H9 (cell line): ENCODE results near the gene CCDC69. TPM values are rescaled to one million over a fixed set of nuclear protein-coding genes. Genes with fewer than 3 reads are reported as not detected.

Source experiments
- DNase-seq: peaks from one replicate; pipeline ENCODE4 v3.0.0-alpha.2; 2017
- H2AFZ ChIP-seq: one replicate; pipeline ENCODE4 v1.6.1; 2013; ENCODE audit warnings: mild to moderate bottlenecking, low read length, control low read depth, moderate library complexity
- H2AK5ac ChIP-seq: 2 replicates; pipeline ENCODE4 v1.6.1; 2013; ENCODE audit warnings: low read length, control low read depth, mixed read lengths; ENCODE audit not compliant: insufficient read length
- H2BK120ac ChIP-seq: one replicate; pipeline ENCODE4 v1.6.1; 2013; ENCODE audit warnings: low read depth, mild to moderate bottlenecking, low read length, control low read depth, inconsistent platforms; ENCODE audit not compliant: poor library complexity, severe bottlenecking
- H2BK12ac ChIP-seq: 2 replicates; pipeline ENCODE4 v1.6.1; 2013; ENCODE audit warnings: low read length, control low read depth, mixed read lengths, low read depth; ENCODE audit not compliant: insufficient read length
- H2BK15ac ChIP-seq: 2 replicates; pipeline ENCODE4 v1.6.1; 2013; ENCODE audit warnings: low read depth, low read length, control low read depth
- H2BK20ac ChIP-seq: one replicate; pipeline ENCODE4 v1.6.1; 2013; ENCODE audit warnings: low read depth, mild to moderate bottlenecking, low read length, control low read depth, inconsistent platforms; ENCODE audit not compliant: poor library complexity, severe bottlenecking
- H2BK5ac ChIP-seq: 2 replicates; pipeline ENCODE4 v1.6.1; 2013; ENCODE audit warnings: low read length, control low read depth, mixed read lengths; ENCODE audit not compliant: insufficient read length
- H3K14ac ChIP-seq: 2 replicates; pipeline ENCODE4 v1.6.1; 2013; ENCODE audit warnings: low read length, control low read depth; ENCODE audit not compliant: insufficient read depth
- H3K18ac ChIP-seq: 2 replicates; pipeline ENCODE4 v1.6.1; 2013; ENCODE audit warnings: low read depth, mild to moderate bottlenecking, mixed read lengths, low read length, control low read depth; ENCODE audit not compliant: insufficient read length
- H3K23ac ChIP-seq: 2 replicates; pipeline ENCODE4 v1.6.1; 2013; ENCODE audit warnings: low read length, control low read depth, mixed read lengths, low read depth; ENCODE audit not compliant: insufficient read length
- H3K23me2 ChIP-seq: 2 replicates; pipeline ENCODE4 v1.6.1; 2013; ENCODE audit warnings: low read depth, mild to moderate bottlenecking, mixed read lengths, low read length, control low read depth; ENCODE audit not compliant: insufficient read length, poor library complexity, severe bottlenecking
- H3K27ac ChIP-seq: 2 replicates; pipeline ENCODE4 v1.5.1; 2013; ENCODE audit warnings: low read length, control low read depth, mixed read lengths, low read depth; ENCODE audit not compliant: insufficient read length
- H3K27me3 ChIP-seq: 2 replicates; pipeline ENCODE4 v1.6.1; 2013; ENCODE audit warnings: low read length, control low read depth, inconsistent platforms; ENCODE audit not compliant: insufficient read depth
- H3K4ac ChIP-seq: 2 replicates; pipeline ENCODE4 v1.6.1; 2013; ENCODE audit warnings: low read depth, mild to moderate bottlenecking, control low read depth, inconsistent platforms, low read length, moderate library complexity
- H3K4me1 ChIP-seq: 2 replicates; pipeline ENCODE4 v1.6.1; 2013; ENCODE audit warnings: low read length, control low read depth, inconsistent platforms; ENCODE audit not compliant: insufficient read depth
- H3K4me2 ChIP-seq: 2 replicates; pipeline ENCODE4 v1.6.1; 2013; ENCODE audit warnings: low read length, control low read depth, mixed read lengths; ENCODE audit not compliant: insufficient read length, insufficient read depth
- H3K56ac ChIP-seq: 2 replicates; pipeline ENCODE4 v1.6.1; 2013; ENCODE audit warnings: low read depth, mild to moderate bottlenecking, mixed read lengths, low read length, control low read depth; ENCODE audit not compliant: insufficient read length
- H3K79me1 ChIP-seq: 2 replicates; pipeline ENCODE4 v1.6.1; 2013; ENCODE audit warnings: low read depth, mild to moderate bottlenecking, moderate library complexity, low read length, control low read depth, inconsistent platforms; ENCODE audit not compliant: insufficient read depth, poor library complexity, severe bottlenecking
- H3K79me2 ChIP-seq: 2 replicates; pipeline ENCODE4 v1.6.1; 2013; ENCODE audit warnings: low read length, control low read depth, inconsistent platforms; ENCODE audit not compliant: insufficient read depth
- H3K9ac ChIP-seq: 2 replicates; pipeline ENCODE4 v1.6.1; 2013; ENCODE audit warnings: low read length, control low read depth, mixed read lengths; ENCODE audit not compliant: insufficient read length; ENCODE audit errors: extremely low read depth
- H3K9me3 ChIP-seq: one replicate; pipeline ENCODE4 v1.6.1; 2013; ENCODE audit warnings: low read depth, low read length, inconsistent platforms; ENCODE audit not compliant: control insufficient read depth
- H3T11ph ChIP-seq: one replicate; pipeline ENCODE4 v1.6.1; 2013; ENCODE audit warnings: mild to moderate bottlenecking, low read length, control low read depth, inconsistent platforms
- H4K20me1 ChIP-seq: one replicate; pipeline ENCODE4 v1.6.1; 2013; ENCODE audit not compliant: control insufficient read depth, insufficient read length, insufficient read depth
- H4K5ac ChIP-seq: 2 replicates; pipeline ENCODE4 v1.6.1; 2013; ENCODE audit warnings: low read depth, mild to moderate bottlenecking, mixed read lengths, low read length, control low read depth; ENCODE audit not compliant: insufficient read length
- H4K8ac ChIP-seq: replicated peaks from 2 replicates; pipeline ENCODE4 v1.6.1; 2013; ENCODE audit warnings: low read length, control low read depth, mixed read lengths, low read depth; ENCODE audit not compliant: insufficient read length
- H4K91ac ChIP-seq: 2 replicates; pipeline ENCODE4 v1.6.1; 2013; ENCODE audit warnings: low read depth, mild to moderate bottlenecking, moderate library complexity, mixed read lengths, low read length, control low read depth; ENCODE audit not compliant: insufficient read length
- H3K27ac Mint-ChIP-seq, 3 experiments: 2 replicates in 2 of 3; 3 replicates in 1 of 3; pipeline ENCODE4 v1.8.0; 2020 to 2021; ENCODE audit warnings: mixed read lengths in 3 of 3, mild to moderate bottlenecking in 1 of 3, moderate library complexity in 1 of 3
- H3K27me3 Mint-ChIP-seq: 2 replicates; pipeline ENCODE4 v1.8.0; 2021; ENCODE audit warnings: low read depth, mild to moderate bottlenecking, moderate library complexity, mixed read lengths
- H3K36me3 Mint-ChIP-seq, 3 experiments: 2 replicates in 2 of 3; 3 replicates in 1 of 3; pipeline ENCODE4 v1.8.0; 2020 to 2021; ENCODE audit warnings: low read depth in 3 of 3, mixed read lengths in 3 of 3; ENCODE audit not compliant: insufficient read depth in 1 of 3
- H3K4me1 Mint-ChIP-seq, 2 experiments: 2 replicates each; pipeline ENCODE4 v1.8.0; 2020; ENCODE audit warnings: mixed read lengths in 2 of 2
- H3K4me3 Mint-ChIP-seq, 2 experiments: 2 replicates in 1 of 2; 3 replicates in 1 of 2; pipeline ENCODE4 v1.8.0; 2020 to 2021; ENCODE audit warnings: mild to moderate bottlenecking in 2 of 2, mixed read lengths in 2 of 2, moderate library complexity in 1 of 2
- H3K9me3 Mint-ChIP-seq, 2 experiments: 2 replicates in 1 of 2; 3 replicates in 1 of 2; pipeline ENCODE4 v1.8.0; 2020; ENCODE audit warnings: mild to moderate bottlenecking in 2 of 2, mixed read lengths in 2 of 2, moderate library complexity in 1 of 2
- CTCF ChIP-seq: fragments of 200-600 bp; sonication (generic); conservative IDR thresholded peaks from 3 replicates; pipeline ENCODE4 v1.8.0; 2021; ENCODE audit warnings: antibody characterized with exemption, mild to moderate bottlenecking
- WGBS: extraction: QIAGEN DNeasy Blood & Tissue Kit; methylation state at CpG from one replicate; pipeline ENCODE4 v1.1.7; 2013; ENCODE audit warnings: missing lambda C conversion rate, low lambda C conversion rate, mixed read lengths; ENCODE audit not compliant: insufficient read length; ENCODE audit errors: extremely low coverage; 5-methylcytosine and 5-hydroxymethylcytosine counted together
- total RNA-seq: library from RNA; stranded (reverse); gene quantifications from 2 replicates; pipeline ENCODE4 v1.2.1, GENCODE V29; 2021

Gene CCDC69
- total RNA-seq, 1 experiment from 2014 or later, result 5.3 TPM

GRCh38 chr5:151158287-151158661, 65.6 kb downstream of the CCDC69 start:
- H3K4me1 Mint-ChIP-seq, result peaks cover 28 to 33% of the 10 kb centered on the region in 2 experiments
- no CpG with 5 or more reads among the region's 6 CpGs for WGBS

More at GRCh38 chr5:151158287-151158661, 65.6 kb downstream of the CCDC69 start:
- Histone ChIP-seq H2BK20ac (no peak overlapping the region), H2AK5ac (no peak overlapping the region), H3K23me2 (peaks cover 15% of the 10 kb centered on the region), H4K20me1 (no peaks in the 10 kb centered on the region), H2BK5ac (no peak overlapping the region), H3K79me2 (no peaks in the 10 kb centered on the region; the same call in 1 of the 2 replicates), H3T11ph (no peak overlapping the region), H3K9ac (no peak overlapping the region), H3K27me3 (no peaks in the 10 kb centered on the region), H2BK120ac (no peak overlapping the region), H3K4ac (no peak overlapping the region), H3K56ac (no peak overlapping the region), H4K91ac (no peak overlapping the region), H3K18ac (no peak overlapping the region), H3K4me2 (peak overlapping the region; percentile 70), H3K9me3 (no peaks in the 10 kb centered on the region), H2AFZ (no peak overlapping the region), H3K79me1 (no peaks in the 10 kb centered on the region), H4K5ac (no peak overlapping the region), H3K4me1 (no peaks in the 10 kb centered on the region), H2BK15ac (no peak overlapping the region), H3K23ac (no peak overlapping the region), H3K27ac (no peak overlapping the region), H3K14ac (peak overlapping the region; percentile 11; the same call in 1 of the 2 replicates), H2BK12ac (no peak overlapping the region), H4K8ac (no peak overlapping the region)
- peak overlapping the region; percentile 77 to 85 for H3K4me3 Mint-ChIP-seq
- H3K27me3 Mint-ChIP-seq, result peaks cover 12% of the 10 kb centered on the region; the same call in 1 of the 2 replicates
- peak; percentile 59 for DNase-seq
- no peaks in the 10 kb centered on the region for H3K9me3 Mint-ChIP-seq
- peak overlapping the region in 1 of 3 experiments; percentile 76; a peak in 1 of 7 replicates for H3K27ac Mint-ChIP-seq
- no peaks in the 10 kb centered on the region for H3K36me3 Mint-ChIP-seq
- no peak for TF ChIP-seq CTCF
